ENCODE results near the gene CTNNA3.
"Not testable (repeated sequence)": the region's sequence is repeated elsewhere in the genome, so short reads cannot be mapped to it uniquely, and the experiment has no call there.

CTNNA3 gene

GRCh38 chr10:67230680-67231500, 465.1 kb downstream of the CTNNA3 start:
- DNase-seq, result not testable (repeated sequence)

DNA sequence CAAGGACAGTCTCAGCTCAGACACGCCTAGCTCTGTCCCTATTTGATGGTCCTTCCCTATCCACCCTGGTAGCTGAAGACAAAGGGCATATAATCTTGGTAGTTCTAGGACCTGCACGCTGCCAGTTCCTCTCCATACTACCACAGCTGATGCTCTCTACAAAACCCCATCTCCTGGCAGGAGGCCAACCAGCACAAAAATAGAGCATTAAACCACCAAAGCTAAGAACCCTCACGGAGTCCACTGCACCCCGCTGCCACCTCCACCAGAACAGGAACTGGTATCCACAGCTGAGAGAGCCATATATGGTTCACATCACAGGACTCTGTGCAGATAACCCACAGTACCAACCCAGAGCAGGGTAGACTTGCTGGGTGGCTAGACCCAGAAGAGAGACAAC, 470.8 kb downstream of the CTNNA3 start:
- DNase-seq, result no peak

DNA sequence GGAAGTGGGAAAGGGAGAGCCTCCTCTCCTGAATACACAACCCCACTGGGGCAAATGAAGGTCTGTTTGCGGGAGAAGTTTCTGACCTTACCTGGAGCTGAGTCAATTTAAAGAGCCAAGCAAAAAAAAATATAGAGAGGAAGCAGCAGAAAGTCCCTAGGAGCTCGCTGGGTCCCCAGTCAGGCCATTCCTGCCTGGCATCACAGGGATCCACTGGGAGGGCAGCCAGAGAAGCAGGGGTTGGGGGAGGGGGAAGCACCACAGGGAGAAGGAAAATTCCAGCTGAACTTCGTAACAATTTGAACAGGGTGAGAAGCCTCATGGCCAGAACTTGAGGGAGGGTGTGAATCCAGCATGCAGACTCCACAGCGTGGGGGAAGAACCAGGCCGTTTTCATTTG, 471.4 kb downstream of the CTNNA3 start:
- DNase-seq, result no peak

DNA sequence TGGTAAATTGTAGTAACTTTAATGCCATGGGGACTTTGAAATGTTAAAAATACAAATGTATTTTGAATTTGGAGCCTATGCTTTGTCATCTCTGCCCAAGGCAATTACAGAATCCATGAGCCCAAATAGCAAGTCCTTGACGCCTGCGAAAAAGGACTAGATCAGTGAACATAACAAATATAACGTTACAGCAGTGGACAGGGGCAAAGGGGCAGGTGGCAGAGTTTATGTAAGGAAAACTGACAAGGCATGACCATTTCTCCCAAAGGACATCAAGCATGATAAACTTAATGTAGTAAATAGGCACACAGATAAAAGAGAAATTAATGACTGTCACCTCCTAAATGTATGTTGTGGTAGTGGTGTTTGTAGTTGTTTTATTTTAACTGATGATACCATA, 473.1 kb downstream of the CTNNA3 start:
- DNase-seq, result no peak

DNA sequence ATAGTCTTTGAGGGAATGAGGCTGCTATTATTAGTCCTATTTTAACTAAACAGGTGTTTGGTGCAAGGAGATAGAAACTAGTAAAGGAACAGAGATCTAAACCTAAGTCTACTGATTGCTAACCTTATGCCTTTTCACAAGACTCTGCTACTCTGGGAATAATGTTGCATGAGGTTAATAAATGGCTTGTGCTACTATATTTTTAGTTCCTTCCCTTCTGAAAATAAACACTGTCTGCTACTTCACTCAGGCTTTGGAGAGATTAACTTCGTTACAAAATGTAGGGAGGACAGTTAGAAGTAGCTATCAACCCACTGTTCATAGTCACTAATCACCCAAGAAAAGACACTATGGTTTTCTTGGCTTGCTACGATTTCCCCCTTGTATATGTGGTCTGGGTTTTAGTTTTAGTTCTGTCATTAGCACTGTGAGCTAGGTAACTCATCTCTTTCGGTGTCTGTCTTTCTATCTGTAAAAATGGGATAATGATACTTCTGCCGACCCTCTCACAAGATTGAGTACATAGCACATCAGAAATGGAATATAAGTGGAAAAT, 474.0 kb downstream of the CTNNA3 start:
- no peak for DNase-seq

DNA sequence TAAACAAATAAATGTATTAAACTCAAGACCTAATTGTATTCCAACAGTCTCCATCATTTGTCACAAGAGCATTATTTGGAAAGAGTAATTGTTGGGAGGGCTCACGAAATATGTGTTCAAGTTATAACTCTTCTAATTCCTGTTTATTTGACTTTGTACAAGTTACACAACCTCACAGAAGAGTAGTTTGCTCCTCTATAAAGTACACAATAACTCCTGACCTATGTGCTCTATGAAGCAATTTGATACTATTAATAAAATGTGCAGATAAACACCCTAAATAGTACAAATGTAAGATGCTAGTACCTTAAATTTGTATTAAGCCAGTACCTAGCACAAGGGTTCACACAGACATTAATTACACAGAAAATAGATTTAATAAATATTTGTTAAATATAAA, 484.3 kb downstream of the CTNNA3 start:
- no peak for DNase-seq

DNA sequence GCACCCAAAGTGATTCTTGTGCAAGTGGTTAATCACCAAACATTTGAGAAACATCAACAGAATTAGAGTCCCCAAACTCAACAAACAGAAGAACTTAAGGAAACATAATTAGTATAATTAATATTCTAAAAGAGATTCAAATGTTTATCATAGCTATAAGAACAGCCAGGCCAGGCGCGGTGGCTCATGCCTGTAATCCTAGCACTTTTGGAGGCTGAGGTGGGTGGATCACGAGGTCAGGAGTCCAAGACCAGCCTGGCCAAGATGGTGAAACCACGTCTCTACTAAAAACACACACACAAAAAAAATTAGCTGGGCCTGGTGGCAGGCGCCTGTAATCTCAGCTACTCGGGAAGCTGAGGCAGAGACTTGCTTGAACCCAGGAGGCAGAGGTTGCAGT, 488.1 kb downstream of the CTNNA3 start:
- not testable (repeated sequence) for DNase-seq

GRCh38 chr10:67200913-67201564, 495.0 kb downstream of the CTNNA3 start:
- DNase-seq, result no peak

- no peak for DNase-seq
These were observed 520.6 kb downstream of the CTNNA3 start for GRCh38 chr10:67175354-67175753.

GRCh38 chr10:67173787-67174186, 522.2 kb downstream of the CTNNA3 start:
- no peak for DNase-seq

DNA sequence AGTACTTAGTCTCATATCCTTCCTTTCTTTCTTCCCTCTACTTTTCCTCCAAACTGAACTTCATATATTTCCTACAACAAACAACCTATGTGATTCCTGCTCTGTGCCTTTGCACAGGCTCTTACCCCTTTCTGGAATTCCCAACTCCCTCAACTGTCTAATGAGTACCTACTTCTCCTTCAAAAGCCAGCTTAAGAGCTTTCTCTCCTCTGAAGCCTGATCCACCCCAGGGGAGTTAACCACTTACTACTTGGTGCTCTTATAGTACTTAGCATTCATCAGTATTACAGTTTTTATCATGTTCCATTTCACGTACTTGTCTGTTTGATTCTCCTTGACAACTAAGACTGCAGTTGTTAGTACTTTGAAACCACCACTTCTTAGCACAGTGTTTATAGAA, 524.0 kb downstream of the CTNNA3 start:
- no peak for DNase-seq

DNA sequence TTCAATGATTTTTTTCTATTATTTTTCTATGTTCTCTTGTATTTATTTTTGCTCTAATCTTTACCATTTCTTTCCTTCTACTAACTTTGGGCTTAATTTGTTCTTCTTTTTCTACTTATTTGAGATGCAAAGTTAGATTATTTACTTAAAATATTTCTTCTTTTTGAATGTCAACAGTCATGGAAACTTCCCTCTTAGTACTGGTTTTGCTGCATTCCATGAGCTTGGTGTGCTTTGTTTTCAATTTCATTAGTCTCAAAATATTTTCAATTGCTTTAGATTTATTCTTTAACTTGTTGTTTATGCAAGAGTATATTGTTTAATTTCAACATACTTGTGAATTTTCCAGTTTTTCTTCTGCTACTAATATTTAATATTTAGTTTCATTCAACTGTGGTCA, 539.8 kb downstream of the CTNNA3 start:
- DNase-seq, result no peak

DNA sequence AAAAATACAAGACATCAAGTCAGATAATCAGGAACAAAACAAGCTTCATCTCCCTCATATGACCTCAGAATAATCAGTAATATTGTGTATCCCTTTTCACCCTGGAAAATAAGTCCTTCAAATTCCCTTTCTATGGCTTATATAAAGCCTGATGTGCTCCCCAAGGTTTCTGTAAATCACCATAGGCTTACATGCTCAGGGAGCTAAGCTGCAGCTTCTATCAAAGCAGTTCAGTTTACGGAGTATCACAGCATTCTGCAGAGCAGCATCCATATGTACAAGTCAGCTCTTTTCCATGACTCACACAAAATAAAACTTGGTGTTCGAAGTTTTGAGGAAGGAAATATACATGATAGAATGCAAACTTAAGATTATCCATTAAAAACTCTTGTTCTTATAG, 544.5 kb downstream of the CTNNA3 start:
- no peak for DNase-seq

- DNase-seq, result no peak
These were observed 551.5 kb downstream of the CTNNA3 start for GRCh38 chr10:67144530-67144929.

DNA sequence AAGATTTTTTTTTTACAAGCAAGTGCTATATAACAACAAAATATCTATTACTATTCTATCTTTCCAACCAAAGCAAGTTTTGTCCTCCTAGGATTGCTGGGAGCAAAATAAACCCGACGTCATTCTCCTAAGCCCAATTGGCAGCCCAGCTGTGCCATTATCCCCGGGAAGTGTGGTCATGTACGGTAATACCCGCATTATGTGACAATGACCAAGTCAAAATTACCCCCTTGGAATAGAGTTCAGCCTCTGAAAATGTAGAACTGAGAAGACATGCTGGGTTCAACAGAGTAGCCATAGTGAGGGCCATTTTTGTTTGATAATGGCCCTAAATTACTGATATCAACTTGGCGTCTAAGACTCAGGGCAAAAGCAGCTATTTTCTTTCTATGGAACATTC, 554.7 kb downstream of the CTNNA3 start:
- DNase-seq, result no peak

GRCh38 chr10:67140641-67141040, 555.4 kb downstream of the CTNNA3 start:
- DNase-seq, result no peak

- DNase-seq, result no peak
These were observed 568.6 kb downstream of the CTNNA3 start for GRCh38 chr10:67127441-67127840.

GRCh38 chr10:67119651-67120050, 576.3 kb downstream of the CTNNA3 start:
- no peak for DNase-seq

DNA sequence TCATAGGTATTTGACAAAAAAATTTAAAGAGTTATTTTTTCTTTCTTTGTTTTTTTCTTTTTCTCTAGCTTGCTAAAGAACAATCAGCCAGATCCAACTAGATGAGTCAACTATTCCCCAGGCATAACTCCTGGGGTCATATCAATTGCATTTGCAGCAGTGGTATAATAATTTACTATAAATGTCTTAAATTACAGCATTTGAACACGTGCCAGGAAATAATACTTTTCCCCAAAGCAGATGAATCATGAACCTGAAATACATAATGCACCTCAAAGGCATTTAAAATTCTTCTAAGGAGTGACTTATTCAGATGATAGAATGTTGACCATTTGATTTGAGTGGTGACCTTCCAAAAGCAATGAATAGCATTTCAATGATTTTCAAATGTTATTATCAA, 580.0 kb downstream of the CTNNA3 start:
- DNase-seq, result no peak

GRCh38 chr10:67114945-67115344, 581.0 kb downstream of the CTNNA3 start:
- no peak for DNase-seq

- DNase-seq, result no peak
These were observed 583.2 kb downstream of the CTNNA3 start for GRCh38 chr10:67112765-67113164.

- DNase-seq, result no peak
These were observed 585.7 kb downstream of the CTNNA3 start for GRCh38 chr10:67110286-67110685.

DNA sequence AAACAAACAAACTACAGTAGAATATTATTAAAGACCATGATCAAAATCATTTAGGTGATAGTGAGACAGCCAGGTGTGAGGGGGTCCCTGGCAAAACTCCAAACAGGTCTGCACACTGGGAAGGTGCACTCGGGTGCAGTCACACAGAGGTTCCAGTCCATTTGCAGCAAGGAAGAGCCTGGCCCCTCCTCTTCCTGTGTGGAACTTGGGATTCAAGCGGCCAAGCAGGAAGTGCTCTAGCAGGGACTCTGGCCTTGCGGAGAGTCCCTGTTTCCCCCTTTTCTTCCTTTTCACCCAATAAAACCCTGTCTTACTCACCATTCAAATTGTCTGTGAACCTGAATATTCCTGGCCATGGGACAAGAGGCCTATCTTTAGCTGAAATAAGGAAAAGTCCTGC, 588.3 kb downstream of the CTNNA3 start:
- no peak for DNase-seq

DNA sequence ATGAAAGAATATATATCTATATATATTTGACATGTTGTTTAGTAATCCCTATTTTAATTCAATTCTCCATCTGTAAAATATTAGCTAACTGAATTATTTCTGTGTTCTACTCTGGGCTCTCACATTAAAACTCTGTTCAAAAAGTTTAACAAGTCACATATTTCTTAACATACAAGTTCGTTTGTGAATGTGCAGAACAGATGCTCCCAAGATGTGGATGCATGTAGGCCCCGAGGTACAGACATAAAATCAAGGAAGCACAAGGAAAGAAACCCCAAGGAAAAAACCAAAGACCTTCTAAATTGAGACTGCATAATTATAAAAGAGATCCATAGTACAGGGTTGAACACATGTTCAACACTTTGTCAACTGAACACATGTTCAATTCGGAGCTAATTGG, 595.0 kb downstream of the CTNNA3 start:
- DNase-seq, result no peak
